Measurements from ENCODE around the gene ATPAF1. TPM values are rescaled to one million over a fixed set of nuclear protein-coding genes. Genes with fewer than 3 reads are reported as not detected.
"Not testable (repeated sequence)": the region's sequence is repeated elsewhere in the genome, so short reads cannot be mapped to it uniquely, and the experiment has no call there.

ATPAF1 gene
- 50.7 and 52.0 TPM in 2 replicates for total RNA-seq

DNA sequence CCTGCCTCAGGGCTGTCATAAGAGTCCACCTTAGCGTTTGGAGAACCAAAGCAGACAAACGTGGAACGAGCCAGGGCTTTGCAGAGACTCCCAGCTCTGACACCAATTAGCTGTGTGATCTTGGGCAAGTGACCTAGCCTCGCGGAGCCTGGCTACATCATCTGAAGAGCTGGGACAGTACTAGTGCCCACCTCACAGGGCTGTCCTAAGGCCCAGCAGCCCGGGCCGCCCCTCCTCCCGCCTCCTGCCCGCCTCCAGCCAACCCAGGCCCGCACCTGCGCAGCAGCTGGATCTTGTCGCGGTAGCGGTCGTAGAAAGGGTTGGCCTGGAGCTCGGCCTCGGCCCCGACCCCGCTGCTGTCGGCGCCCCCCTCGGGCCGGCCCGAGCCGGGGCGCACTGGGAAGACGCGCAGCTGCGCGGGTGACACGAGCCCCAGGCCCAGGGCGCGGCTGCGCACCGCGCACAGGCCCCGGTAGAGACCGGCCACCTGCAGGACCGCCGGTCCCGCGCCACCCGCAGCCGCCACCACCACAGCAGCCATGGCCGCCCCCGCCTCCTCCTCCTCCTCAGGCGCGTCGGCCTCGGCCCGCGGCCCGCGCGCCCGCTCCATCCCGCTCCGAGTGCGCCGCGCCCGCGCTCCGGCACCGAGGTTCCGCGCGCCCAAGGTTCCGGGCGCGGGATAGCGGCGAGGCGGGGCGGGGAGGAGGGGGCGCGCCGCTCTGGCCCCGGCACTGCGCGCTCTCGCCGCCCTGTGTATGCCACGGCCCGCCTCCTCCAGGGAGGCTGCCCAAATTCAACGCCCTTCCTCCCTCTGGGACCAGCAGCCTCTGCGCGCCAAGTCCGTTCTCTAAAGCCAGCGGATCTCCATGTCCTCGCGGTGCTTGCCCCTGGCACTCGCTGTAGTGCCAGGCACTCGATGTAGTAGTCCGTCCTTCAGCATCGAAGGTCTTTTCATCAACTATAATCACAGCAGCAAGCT, at the start of gene ATPAF1:
ATPAF1 (minus strand) TSS at position 583 of the 979 bp plus-strand sequence; CDS start at position 541, 42 bp downstream.
- intact Hi-C loops (cut with micrococcal nuclease), result loop anchor here (1.0 to 5.0 kb wide), 5 partner anchors 8 to 86 kb away; partner anchors contain the start of genes EFCAB14, MKNK1 and MOB3C

- intact Hi-C loops (cut with micrococcal nuclease), result loop anchor here (2.0 to 10.0 kb wide), 3 partner anchors 41 to 597 kb away; partner anchors contain the start of genes ATPAF1 and STIL
Measured at GRCh38 chr1:46717654-46718053, 49.5 kb upstream of the ATPAF1 start.

- intact Hi-C loops (cut with micrococcal nuclease), result loop anchor here (10.0 kb wide), 1 partner anchor 600 kb away; the partner anchor contains the start of gene STIL
Measured at GRCh38 chr1:46714976-46715375, 46.8 kb upstream of the ATPAF1 start.

- intact Hi-C loops (cut with micrococcal nuclease), result no loop called here
Measured at GRCh38 chr1:46708121-46708520, 40.0 kb upstream of the ATPAF1 start.

GRCh38 chr1:46705408-46705807, 37.2 kb upstream of the ATPAF1 start:
- intact Hi-C loops (cut with micrococcal nuclease), result no loop called here

- intact Hi-C loops (cut with micrococcal nuclease), result no loop called here
Measured at GRCh38 chr1:46703927-46704641, 35.9 kb upstream of the ATPAF1 start.

DNA sequence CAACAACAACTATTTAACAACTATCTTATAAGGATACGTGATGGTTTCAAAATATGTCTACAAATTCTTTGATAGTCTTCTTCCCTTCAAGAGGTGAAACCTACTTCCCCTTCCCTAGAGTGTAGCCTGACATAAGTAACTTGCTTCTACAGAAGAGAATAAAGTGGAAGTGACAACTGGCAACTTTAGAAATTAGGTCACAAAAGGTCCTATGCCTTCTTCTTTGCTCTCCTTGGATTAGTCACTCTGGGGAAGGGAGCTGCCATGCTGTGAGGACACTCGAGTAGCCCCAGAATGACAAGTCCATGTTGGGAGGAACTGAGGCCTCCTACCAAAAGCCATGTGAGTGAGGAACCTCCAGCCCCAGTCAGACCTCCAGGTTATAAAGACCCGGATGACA, 31.5 kb upstream of the ATPAF1 start:
- intact Hi-C loops (cut with micrococcal nuclease), result no loop called here

DNA sequence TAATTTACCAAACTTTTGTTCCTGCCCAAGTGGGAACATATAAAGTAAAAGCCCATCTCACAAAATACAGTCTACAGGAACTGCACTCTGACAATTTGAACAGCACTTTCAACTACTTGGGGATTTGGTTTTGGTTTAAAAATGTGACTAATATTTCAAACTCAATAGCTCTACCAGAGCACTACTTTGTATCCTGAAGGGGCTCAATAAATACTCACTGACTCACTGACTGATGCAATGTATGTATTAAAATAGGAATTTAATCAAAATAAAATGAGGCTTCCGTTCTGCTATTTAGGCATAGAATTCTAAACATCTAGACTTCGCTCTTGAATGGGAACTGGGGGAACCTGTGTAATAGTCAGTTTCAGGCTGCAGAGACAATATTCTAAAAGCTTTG, 28.9 kb upstream of the ATPAF1 start:
- intact Hi-C loops (cut with micrococcal nuclease), result no loop called here

DNA sequence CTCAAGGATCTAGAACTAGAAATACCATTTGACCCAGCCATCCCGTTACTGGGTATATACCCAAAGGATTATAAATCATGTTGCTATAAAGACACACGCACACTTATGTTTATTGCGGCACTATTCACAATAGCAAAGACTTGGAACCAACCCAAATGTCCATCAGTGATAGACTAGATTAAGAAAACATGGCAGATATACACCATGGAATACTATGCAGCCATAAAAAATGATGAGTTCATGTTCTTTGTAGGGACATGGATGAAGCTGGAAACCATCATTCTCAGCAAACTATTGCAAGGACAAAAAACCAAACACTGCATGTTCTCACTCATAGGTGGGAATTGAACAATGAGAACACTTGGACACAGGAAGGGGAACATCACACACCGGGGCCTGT, 26.5 kb upstream of the ATPAF1 start:
- intact Hi-C loops (cut with micrococcal nuclease), result not testable (repeated sequence)

DNA sequence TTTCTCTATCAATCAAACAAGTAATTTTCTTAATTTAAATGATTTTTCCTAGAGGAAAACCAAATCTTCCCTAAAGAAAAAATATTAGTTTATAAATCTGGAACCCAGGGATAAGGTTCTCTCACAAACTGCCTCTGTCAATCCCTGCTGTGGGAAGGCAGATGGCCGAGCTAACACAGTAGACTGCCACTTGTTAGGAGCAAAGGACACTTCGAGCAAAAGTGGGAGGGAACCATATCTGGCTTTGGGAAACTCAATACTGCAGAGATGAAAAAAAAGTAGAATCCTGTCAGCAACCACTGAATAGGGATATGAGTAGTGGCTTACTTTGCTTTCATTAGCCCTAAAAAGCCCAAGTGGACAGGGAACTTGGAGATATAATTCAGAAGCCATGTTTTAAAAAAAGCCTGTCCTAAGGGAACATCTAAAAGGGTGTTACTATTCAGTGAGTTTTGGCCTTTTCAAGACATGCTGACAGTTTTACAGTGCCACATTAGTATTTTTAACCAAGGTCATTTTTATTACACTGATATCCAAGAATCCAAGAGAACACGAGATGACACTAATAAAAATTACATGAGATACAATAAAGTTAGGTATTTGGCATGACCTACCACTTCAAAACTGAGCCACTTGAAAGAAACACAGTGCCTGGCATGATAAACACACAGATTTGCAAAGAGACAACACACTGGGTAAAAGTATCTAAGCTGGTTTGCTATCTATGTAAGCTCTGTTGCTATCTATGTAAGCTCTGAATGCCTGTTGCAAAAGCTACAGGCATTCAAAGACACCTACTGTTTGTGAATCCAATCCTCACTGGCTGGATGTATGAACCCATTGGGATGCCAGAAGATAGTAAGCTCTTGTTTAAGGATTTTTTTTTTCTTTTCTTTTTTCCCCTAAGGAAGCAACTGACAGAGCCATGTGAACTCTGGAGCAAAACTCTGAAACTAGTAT, 24.9 kb upstream of the ATPAF1 start:
- intact Hi-C loops (cut with micrococcal nuclease), result no loop called here

GRCh38 chr1:46691997-46692790, 24.0 kb upstream of the ATPAF1 start:
- intact Hi-C loops (cut with micrococcal nuclease), result no loop called here

DNA sequence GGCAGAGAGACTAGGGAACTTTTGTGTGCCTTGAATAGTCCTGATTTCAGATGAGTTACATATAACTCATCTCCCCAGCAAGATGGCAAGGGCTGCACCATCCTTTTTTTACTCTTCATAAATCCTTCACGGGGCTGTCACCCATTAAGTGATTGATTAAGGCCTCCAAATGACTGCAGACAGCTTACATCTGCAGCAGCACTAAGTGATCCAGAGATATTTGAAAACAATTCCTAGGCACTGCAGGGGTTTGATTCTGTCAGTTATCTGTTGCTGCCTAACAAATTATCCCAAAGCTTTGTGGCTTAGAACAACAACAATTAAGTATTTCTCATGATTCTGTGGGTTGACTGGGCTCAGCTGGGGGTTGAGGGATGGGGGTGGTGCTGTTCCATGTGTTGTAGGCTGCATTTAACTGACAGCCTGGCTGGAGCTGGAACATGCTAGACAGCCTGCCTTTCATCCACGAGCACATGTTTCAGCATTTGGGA, 22.8 kb upstream of the ATPAF1 start:
- intact Hi-C loops (cut with micrococcal nuclease), result no loop called here

GRCh38 chr1:46689897-46690296, 21.7 kb upstream of the ATPAF1 start:
- intact Hi-C loops (cut with micrococcal nuclease), result no loop called here

DNA sequence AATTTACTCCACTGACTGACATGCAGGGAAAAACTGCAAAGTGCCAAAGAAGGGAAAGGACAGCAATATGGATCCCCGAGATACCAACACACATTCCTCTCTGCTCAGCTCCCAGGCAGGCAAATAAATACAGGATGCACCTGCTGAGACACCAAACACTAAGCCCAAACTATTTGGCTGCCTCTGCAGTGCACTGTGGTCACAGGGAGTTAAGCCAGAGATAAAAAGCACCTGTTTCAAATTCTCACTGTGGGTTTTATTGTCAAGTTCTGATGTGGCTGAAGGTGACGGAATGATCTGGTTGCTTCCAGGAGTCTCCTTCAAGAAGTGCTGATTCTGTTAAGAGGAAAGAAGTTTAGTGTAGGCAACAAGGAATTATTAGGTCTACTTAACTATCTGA, 21.2 kb upstream of the ATPAF1 start:
- intact Hi-C loops (cut with micrococcal nuclease), result no loop called here

DNA sequence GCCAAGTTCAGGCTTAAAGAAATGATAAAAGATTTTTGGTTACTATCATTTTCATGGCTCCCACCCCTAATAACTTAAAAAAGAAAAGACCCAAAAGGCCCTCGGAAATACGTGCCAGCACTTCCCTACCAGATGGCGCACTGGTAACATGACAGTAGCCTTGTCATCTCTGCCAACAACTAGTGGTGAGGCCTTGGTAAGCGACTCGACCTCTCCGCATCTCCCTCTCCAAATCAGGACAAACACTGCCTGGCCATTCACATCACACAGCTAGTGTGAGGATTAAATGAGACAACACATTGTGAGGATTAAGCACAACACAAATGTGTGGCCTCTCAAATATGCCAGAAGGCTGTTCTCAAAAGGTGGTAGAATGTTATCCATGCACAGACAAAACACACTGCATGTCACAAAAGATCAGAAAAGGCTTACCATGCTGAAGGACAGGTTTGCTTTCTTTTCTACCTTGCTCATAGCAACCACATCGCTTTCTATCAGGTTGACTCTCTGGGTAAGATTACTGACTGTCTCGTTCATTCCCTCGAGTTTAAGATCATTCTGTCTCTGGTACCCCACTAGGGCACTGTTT, 19.9 kb upstream of the ATPAF1 start:
- intact Hi-C loops (cut with micrococcal nuclease), result no loop called here

- intact Hi-C loops (cut with micrococcal nuclease), result no loop called here
Measured at GRCh38 chr1:46687093-46687659, 19.0 kb upstream of the ATPAF1 start.

DNA sequence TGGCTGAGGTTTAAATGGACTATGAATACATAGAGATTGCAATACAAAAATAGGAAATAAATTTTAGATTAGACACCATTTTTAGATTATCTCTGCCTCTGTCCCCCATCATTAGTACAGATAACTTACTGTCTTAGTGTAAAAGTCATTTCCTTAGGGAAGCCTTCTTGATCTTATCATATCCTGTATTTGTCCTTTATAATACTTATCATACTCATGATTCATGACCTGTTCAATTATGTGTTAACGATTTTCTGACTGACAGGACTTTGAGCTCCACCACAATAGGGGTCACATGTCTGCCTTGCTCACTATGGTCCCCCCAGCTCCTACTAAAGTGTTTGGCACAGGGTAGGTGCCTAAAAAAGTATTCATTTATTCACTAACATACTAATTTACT, 18.1 kb upstream of the ATPAF1 start:
- intact Hi-C loops (cut with micrococcal nuclease), result no loop called here

GRCh38 chr1:46684670-46685069, 16.5 kb upstream of the ATPAF1 start:
- intact Hi-C loops (cut with micrococcal nuclease), result no loop called here

DNA sequence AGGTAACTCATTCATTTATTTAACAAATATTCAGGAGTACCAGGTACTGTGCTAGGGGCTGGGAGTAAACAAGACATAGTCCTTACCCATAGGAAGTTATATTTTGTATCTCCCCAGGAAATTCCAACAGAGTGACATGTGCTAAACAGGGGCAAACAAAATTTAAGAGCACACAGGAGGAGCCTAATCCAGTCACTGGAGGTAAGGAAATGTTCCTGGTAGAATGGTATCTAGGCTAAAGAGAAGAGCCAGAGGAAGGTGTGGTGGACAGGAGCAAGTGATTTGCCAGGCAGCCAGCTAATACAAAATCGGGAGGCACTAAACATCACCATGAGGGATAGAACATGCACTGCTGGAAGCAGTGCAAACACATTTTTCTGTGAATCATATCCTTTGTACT, 13.9 kb upstream of the ATPAF1 start:
- intact Hi-C loops (cut with micrococcal nuclease), result no loop called here
